Endodermal cell (in vitro differentiated cells): Measurements from ENCODE around the gene TMEM59. TPM values are rescaled to one million over a fixed set of nuclear protein-coding genes. Genes with fewer than 3 reads are reported as not detected.
"Not testable (repeated sequence)": the region's sequence is repeated elsewhere in the genome, so short reads cannot be mapped to it uniquely, and the experiment has no call there.

Source experiments
- DNase-seq: peaks from one replicate; pipeline ENCODE4 v3.0.0-alpha.2; 2017
- H3K27ac ChIP-seq: 2 replicates; pipeline ENCODE4 v1.5.1; 2013; ENCODE audit warnings: mild to moderate bottlenecking, low read depth, low read length, moderate library complexity
- H3K27me3 ChIP-seq: 2 replicates; pipeline ENCODE4 v1.6.1; 2013; ENCODE audit warnings: mild to moderate bottlenecking, low read length, moderate library complexity; ENCODE audit not compliant: insufficient read depth, control insufficient read depth, poor library complexity, severe bottlenecking
- H3K36me3 ChIP-seq: 2 replicates; pipeline ENCODE4 v1.7.0; 2013; ENCODE audit warnings: mild to moderate bottlenecking, low read length, moderate library complexity; ENCODE audit not compliant: control insufficient read depth, insufficient read depth
- H3K4me1 ChIP-seq: one replicate; pipeline ENCODE4 v1.7.0; 2013; ENCODE audit warnings: low read length; ENCODE audit not compliant: control insufficient read depth, insufficient read depth
- H3K4me3 ChIP-seq: 2 replicates; pipeline ENCODE4 v1.5.1; 2013; ENCODE audit warnings: mild to moderate bottlenecking, low read length, moderate library complexity
- H3K9ac ChIP-seq: 2 replicates; pipeline ENCODE4 v1.6.1; 2013; ENCODE audit warnings: mild to moderate bottlenecking, low read length, moderate library complexity; ENCODE audit not compliant: poor library complexity, severe bottlenecking; ENCODE audit errors: extremely low read depth
- H3K9me3 ChIP-seq: 2 replicates; pipeline ENCODE4 v1.6.1; 2013; ENCODE audit warnings: mild to moderate bottlenecking, low read length, moderate library complexity; ENCODE audit not compliant: control insufficient read depth
- H3K27ac Mint-ChIP-seq: 2 replicates; pipeline ENCODE4 v1.8.0; 2020; ENCODE audit warnings: mixed read lengths
- H3K27me3 Mint-ChIP-seq: 2 replicates; pipeline ENCODE4 v1.8.0; 2021; ENCODE audit warnings: mild to moderate bottlenecking, mixed read lengths; ENCODE audit not compliant: insufficient read depth
- H3K36me3 Mint-ChIP-seq: 2 replicates; pipeline ENCODE4 v1.8.0; 2020; ENCODE audit warnings: low read depth, mixed read lengths
- H3K4me1 Mint-ChIP-seq: 2 replicates; pipeline ENCODE4 v1.8.0; 2020; ENCODE audit warnings: mixed read lengths
- H3K4me3 Mint-ChIP-seq: 2 replicates; pipeline ENCODE4 v1.8.0; 2020; ENCODE audit warnings: mild to moderate bottlenecking, moderate library complexity, mixed read lengths
- H3K9me3 Mint-ChIP-seq: 2 replicates; pipeline ENCODE4 v1.8.0; 2020; ENCODE audit warnings: mild to moderate bottlenecking, mixed read lengths
- CTCF ChIP-seq: fragments of 200-600 bp; sonication (generic); conservative IDR thresholded peaks from 2 replicates; pipeline ENCODE4 v1.5.0; 2021; ENCODE audit warnings: antibody characterized with exemption, mild to moderate bottlenecking
- WGBS, 2 experiments: methylation state at CpG; one replicate each; pipeline versions ENCODE4 v1.1.5 to v1.1.7; 2013; ENCODE audit warnings: missing lambda C conversion rate in 2 of 2, mixed read lengths in 1 of 2; ENCODE audit not compliant: insufficient coverage in 1 of 2, insufficient read length in 1 of 2; 5-methylcytosine and 5-hydroxymethylcytosine counted together
- total RNA-seq, 2 donors: library from RNA; stranded (reverse); fragmentation: NEBNext Ultra II Directional in 1 of 2; extraction: Animal tissue kit (Norgen Biotek cat#: 25700) in 1 of 2; gene quantifications; 2 replicates in 1 of 2; 3 replicates in 1 of 2; pipeline ENCODE4 v1.2.1, GENCODE V29; 2021

Gene TMEM59
- total RNA-seq, 2 donors from 2014 or later = 99.6 to 112 TPM

DNA sequence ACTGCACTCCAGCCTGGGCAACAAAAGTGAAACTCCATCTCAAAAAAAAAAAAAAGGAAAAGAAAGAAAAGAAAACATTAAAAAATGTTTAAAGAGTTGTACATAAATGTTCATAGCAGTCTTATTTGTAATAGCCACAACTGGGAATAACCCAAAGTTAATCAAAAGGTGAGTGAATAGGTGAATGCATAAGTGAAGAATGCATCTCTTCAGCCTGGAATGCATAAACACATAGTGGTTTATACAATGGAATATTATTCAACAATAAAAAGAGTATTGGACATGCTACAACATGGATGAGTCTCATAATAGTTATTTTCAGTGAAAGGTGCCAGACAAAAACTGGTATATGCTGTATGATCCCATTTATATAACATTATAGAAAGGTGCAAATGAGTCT, 53.1 kb downstream of the TMEM59 start:
- peaks cover 26% of the 10 kb centered on the region for H3K9me3 ChIP-seq
- H3K4me3 Mint-ChIP-seq = no peak overlapping the region
- H3K36me3 ChIP-seq = no peaks in the 10 kb centered on the region
- H3K27ac ChIP-seq = no peak overlapping the region
- DNase-seq = no peak
- H3K27ac Mint-ChIP-seq = no peak overlapping the region
- no peak overlapping the region for H3K9ac ChIP-seq
- H3K4me1 ChIP-seq = no peaks in the 10 kb centered on the region
- H3K36me3 Mint-ChIP-seq = no peaks in the 10 kb centered on the region
- H3K27me3 Mint-ChIP-seq = peaks cover 4% of the 10 kb centered on the region
- no peak for TF ChIP-seq CTCF
- H3K27me3 ChIP-seq = no peaks in the 10 kb centered on the region
- H3K9me3 Mint-ChIP-seq = peaks cover 20% of the 10 kb centered on the region
- peaks cover 3% of the 10 kb centered on the region for H3K4me1 Mint-ChIP-seq
- H3K4me3 ChIP-seq = no peak overlapping the region

GRCh38 chr1:53998223-53998622, 54.8 kb downstream of the TMEM59 start:
- H3K9me3 ChIP-seq = peaks cover 13% of the 10 kb centered on the region
- H3K9ac ChIP-seq = no peak overlapping the region
- H3K4me1 ChIP-seq = no peaks in the 10 kb centered on the region
- 100% methylated on average over 1 of the region's 1 CpG for WGBS, 2 experiments
- Mint-ChIP-seq H3K4me3 (no peak overlapping the region), H3K36me3 (no peaks in the 10 kb centered on the region), H3K4me1 (peaks cover 3% of the 10 kb centered on the region), H3K27ac (no peak overlapping the region), H3K9me3 (peaks cover 8% of the 10 kb centered on the region), H3K27me3 (peaks cover 4% of the 10 kb centered on the region)
- H3K4me3 ChIP-seq = no peak overlapping the region
- no peak for DNase-seq
- no peaks in the 10 kb centered on the region for H3K27me3 ChIP-seq
- TF ChIP-seq CTCF = no peak
- H3K27ac ChIP-seq = no peak overlapping the region
- H3K36me3 ChIP-seq = no peaks in the 10 kb centered on the region

DNA sequence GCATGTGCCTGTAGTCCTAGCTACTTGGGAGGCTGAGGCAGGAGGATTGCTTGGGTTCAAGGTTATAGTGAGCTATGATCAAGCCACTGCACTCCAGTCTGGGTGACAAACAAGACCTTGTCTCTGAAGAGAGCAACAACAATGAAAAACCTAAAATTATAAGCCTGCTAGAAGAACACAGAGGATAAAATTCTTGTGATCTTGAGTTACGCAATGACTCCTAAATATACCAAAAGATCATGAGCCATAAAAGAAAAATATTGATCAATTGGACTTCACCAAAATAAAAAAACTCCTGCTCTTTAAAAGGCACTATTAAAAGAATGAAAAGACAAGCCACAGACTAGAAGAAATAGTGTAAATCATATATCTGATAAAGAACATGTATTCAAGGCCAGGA, 57.3 kb downstream of the TMEM59 start:
- peaks cover 4% of the 10 kb centered on the region for H3K27me3 Mint-ChIP-seq
- H3K27ac Mint-ChIP-seq = no peak overlapping the region
- Histone ChIP-seq H3K4me1 (no peaks in the 10 kb centered on the region), H3K4me3 (no peak overlapping the region), H3K27ac (no peak overlapping the region), H3K27me3 (no peaks in the 10 kb centered on the region), H3K36me3 (no peaks in the 10 kb centered on the region), H3K9ac (no peak overlapping the region), H3K9me3 (no peaks in the 10 kb centered on the region)
- WGBS, 2 experiments = 89 to 96% methylated on average over 1 of the region's 1 CpG
- H3K4me1 Mint-ChIP-seq = no peaks in the 10 kb centered on the region
- no peak for TF ChIP-seq CTCF
- no peaks in the 10 kb centered on the region for H3K9me3 Mint-ChIP-seq
- H3K36me3 Mint-ChIP-seq = no peaks in the 10 kb centered on the region
- DNase-seq = no peak
- no peak overlapping the region for H3K4me3 Mint-ChIP-seq

- H3K9me3 Mint-ChIP-seq, H3K4me3 ChIP-seq, H3K27me3 ChIP-seq, H3K36me3 Mint-ChIP-seq, H3K27ac ChIP-seq, H3K4me1 ChIP-seq, H3K4me3 Mint-ChIP-seq, H3K9me3 ChIP-seq, H3K36me3 ChIP-seq, DNase-seq, H3K9ac ChIP-seq, H3K27me3 Mint-ChIP-seq, H3K27ac Mint-ChIP-seq, H3K4me1 Mint-ChIP-seq: not testable (repeated sequence)
- WGBS, 2 experiments = 81% methylated on average over 2 of the region's 2 CpGs; no CpG with 5 or more reads in 1 of the 2 experiments
Measured at GRCh38 chr1:53994516-53994915, 58.5 kb downstream of the TMEM59 start.
